PC-3 (cell line): Measurements from ENCODE around the gene GLB1L2.

Experiments used
- CTCF ChIP-seq: fragments of 300-600 bp; sonication (generic); conservative IDR thresholded peaks from 2 replicates; pipeline ENCODE4 v1.5.1; 2017; ENCODE audit warnings: antibody characterized with exemption, low read depth, mild to moderate bottlenecking, low read length
- EZH2 ChIP-seq: fragments of 300-600 bp; sonication (generic); IDR thresholded peaks from one replicate; pipeline ENCODE4 v1.6.1; 2017; ENCODE audit warnings: antibody characterized with exemption, mild to moderate bottlenecking, low read length; ENCODE audit not compliant: unreplicated experiment
- EZH2phosphoT487 ChIP-seq: fragments of 300-600 bp; sonication (generic); IDR thresholded peaks from 2 replicates; pipeline ENCODE4 v1.6.1; 2018; ENCODE audit warnings: mild to moderate bottlenecking, antibody characterized with exemption, low read length, borderline replicate concordance

GRCh38 chr11:134332189-134332631 lies 422 bp downstream of the GLB1L2 start:
- TF ChIP-seq EZH2phosphoT487 (no peak), CTCF (no peak), EZH2 (no peak)
